ENCODE data around the gene CARD11.
"Not testable (repeated sequence)": the region's sequence is repeated elsewhere in the genome, so short reads cannot be mapped to it uniquely, and the experiment has no call there.

CARD11 gene

DNA sequence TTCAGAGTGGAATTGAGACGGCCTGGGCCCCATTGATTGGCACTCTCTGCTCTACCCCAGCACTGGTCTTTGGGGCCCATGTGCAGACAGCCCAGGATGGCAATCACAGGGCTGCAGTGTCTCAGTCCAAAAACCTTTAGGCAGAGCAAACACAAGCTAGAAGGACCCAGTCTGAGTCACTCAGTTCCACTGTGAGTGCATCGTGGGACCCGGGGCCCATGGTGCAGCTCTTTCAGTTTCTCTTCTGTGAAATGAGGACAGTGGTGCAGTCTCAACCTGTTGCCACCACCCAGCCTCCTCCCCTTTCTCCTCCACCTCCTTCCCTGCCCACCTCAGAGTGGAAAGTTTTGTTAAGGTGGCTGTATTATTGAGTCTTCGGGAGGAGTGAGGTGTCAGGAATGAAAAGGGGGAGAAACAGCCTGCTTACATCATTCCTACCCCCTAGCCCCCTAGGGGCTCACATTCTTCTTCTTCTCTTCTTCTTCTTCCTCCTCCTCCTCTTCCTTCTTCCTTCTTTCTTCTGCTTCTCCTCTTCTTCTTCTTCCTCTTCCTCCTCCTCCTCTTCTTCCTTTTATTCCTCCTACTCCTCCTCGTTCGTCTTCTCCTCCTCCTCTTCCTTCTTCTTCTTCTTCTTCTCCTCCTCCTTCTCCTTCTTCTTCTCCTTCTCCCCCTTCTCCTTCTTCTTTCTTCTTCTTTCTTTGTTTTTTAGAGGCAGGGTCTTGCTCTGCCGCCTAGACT is 19.5 kb upstream of the CARD11 start:
- DNase-seq = peak; percentile 79

DNA sequence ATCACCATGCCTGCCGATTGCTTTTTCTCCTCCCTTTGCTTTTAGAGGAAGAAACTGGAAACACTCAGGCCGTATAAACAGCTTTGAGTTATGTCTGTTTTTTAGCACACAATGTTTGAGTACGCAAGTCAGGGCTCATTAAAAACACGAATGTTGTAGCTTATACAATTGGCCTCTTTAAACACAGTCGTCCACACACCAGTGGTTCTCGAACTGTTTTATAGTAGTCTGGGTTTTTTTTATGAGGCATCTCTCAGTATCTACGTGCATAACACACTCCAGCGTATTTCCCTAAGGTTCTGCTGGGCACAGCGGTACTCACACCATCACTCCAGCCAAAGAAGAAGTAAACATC is 13.4 kb upstream of the CARD11 start:
- no peak for DNase-seq

DNA sequence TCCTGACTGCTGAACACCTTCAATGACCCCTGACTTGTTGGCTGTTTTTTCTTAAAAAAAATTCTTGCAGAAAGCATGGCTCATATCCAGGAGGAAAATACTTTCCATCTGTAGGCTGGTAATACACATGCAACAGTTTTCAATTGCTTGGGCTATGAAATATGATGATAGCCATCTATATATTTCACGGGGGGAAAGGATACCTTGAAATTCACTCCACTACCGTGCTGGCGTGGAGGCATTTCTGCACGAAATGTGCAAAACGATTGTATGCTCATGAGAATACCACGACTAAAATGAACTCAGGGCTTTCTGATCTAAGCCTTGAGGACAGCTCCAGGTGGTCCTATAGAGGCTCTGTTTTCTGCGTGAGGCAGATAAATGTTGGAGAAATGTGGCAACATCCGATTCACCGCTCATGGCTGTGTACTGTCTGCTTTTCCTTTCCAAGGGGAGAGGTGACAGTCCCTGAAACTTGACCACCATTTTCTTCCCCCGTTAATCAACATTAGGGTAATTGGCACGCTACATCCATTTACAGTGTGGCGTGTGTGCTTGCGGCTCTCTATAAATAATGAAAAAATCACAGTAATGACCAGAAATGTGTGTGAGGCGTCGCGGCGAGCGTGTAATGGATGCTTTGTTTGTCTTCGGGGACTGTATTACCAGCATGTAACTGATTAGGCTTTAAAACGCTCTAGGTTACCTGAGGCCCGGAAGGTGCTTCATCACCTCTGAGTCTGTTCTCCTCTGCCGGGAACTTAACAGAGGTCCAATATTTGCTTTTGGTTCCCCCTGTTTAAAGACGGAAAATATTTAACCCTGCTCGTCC is 12.8 kb upstream of the CARD11 start:
- no peak for DNase-seq

DNA sequence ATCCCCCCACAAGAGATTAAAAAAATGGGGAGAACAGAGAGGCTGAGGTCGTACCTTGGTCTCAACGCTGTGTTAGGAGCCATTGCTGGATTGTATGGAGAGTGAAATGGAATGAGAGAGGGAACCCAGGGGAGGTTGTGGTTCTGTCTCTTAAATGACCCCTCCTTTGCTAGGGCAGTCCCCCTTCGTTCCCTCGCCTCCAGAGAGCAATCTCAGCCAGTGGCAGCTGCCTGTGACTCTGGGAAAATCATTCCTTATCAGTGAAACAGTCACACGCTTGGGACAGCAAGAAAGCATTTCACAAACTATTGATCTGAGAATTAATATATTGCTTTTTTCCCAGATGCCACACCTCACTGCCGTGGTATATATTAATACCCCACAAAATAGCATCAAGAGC is 12.0 kb upstream of the CARD11 start:
- no peak for DNase-seq

DNA sequence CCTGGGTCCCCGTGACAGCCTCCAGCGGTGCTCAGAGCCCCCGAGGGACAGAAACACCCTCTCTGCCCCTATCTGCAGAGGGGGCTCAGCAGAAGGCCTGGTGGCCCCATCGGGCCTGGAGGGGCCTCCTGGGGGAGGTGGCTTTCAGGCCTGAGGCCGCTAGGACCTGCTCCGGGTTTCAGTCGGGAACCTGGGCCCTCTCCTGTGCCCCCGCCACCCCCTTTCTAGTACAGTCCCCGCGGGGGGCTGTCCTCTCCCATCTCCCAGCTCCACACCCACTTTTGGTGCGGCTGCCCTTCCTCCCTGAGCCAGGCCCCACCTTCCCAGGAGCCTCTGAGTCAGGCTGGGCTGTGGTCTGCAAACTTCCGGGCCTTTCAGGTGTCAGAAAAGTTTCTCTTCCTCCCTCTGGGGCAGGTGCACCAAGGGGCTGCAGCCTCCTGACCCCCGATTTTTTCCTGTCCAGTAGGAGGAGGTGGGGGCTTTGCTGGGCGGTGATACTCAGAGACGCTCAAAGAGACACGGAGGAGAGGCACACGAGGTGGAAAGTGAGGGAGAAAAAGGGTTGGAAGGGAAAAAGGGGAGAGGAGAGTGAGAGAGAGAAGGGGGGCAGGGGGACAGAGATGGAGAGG is 692 bp downstream of the CARD11 start:
- peak; percentile 70 for DNase-seq

DNA sequence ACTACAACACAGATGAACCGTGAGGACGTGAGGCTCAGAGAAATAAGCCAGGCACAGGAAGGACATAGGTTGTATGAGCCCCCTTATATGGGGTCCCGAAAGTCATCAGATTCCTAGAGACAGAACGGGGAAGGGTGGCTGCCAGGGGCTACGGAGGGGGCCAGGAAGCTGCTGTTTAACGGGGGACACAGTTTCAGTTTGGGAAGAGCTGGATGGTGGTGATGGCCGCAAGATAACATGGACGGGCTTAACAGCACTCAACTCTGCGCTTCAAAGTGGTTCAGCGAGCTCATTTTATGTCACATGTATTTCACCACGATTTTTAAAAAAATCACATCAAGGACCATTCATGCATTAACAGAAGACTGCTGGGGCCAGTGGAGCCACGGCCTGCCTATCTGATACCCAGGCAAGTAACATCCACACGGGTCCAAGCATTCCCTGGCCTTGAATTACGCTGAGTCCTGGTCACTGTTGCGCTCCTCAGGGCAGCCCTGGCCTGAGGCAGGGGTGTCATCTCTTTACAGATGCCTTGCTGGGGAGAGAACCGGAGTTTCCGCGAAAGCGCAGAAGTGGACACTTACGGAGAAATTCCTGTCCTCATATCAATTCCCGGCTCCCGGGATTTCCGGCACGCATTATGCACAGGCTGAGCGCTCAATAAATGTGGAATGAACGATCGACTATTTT is 1.5 kb downstream of the CARD11 start:
- DNase-seq = no peak

DNA sequence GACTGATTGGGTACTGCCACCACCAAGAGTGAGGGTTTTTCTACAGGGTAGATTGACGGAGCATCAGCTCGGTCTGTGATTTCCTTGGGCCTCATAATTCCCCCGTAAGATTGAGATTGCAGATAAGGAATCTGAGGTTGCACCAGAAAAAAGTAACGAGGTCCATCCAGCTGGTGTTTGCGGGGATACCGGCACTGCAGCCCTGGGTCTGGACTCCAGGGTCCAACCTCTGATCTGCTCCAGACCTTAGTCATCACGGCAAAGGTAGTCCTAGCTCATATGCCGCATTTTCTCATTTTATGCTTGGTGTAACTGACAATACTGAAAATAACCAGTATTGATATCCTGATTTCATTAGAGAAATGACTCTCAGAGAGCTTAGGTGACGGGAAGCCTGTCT is 3.9 kb downstream of the CARD11 start:
- no peak for DNase-seq

DNA sequence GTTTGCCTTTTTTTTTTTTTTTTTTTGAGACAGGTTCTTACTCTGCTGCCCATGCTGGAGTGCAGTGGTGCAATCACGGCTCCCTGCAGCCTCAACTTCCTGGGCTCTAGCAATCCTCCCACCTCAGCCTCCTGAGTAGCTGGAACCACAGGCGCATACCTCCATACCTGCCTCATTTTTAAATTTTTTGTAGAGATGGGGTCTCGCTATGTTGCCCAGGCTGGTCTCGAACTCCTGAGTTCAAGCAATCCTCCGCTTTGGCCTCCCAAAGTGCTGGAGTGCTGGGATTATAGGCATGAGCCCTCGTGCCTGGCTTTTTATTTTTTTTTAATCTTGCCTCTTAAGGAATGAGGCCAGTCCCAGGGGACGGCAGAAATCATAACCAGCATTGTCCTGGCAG is 5.7 kb downstream of the CARD11 start:
- not testable (repeated sequence) for DNase-seq

DNA sequence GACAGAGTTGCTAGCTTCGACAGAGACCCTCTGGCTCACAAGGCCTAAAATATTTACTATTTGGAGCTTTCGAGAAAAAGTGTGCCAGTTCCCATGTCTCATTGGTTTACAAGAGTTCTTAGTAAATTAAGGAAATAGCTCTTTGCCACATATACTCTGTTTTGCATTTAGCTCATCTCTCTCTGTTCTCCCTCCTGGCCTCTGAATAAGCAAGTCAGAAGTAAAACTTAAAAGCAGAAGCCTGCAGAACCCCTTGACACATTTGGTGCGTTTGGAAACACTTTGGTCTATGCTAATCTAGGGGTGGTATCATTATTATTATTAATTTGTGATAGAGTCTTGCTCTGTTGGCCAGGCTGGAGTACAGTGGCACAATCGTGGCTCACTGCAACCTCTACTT is 6.4 kb downstream of the CARD11 start:
- no peak for DNase-seq

DNA sequence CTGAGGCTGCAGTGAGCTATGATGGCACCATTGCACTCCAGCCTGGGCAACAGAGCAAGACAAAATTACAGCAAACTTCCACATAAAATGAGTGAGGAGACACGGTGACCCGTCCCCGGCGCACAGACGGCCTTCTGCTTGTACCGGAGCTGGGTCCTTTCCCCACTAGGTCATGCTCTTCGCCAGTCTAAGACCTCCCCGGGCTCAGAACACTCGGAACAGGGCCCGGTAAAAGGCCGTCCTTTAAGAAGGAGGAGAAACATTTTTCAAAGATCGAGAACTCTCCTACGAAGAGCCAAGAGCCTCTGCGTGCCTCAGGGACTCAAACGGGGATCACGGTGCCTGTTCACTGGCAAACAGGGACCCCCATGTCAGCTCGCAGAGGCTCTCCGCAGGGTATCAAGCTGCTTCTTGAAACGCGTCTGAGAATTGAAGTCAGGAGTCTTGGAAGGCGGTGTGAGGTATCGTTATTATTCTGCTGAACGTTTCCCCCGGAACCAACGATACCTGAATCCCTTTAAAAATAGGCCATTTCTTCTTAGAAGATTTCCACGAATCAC is 9.0 kb downstream of the CARD11 start:
- no peak for DNase-seq

DNA sequence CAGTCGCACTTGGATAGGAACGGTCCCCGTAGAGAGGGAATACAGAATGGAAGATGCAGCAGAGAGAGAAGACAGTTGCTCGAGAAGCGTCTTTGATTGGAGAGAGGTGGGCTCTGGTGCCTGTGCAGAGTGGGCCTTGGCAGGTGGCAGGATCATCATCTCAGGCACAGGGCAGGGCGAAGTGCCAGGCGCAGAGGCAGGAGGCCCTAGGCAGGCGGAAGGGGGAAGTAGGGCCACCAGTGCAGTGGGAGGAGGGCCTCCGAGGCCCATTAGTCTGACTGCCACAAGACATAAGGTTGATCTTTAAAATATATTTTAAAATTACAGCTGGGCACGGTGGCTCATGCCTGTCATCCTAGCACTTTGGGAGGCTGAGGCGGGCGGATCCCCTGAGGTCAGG is 10.1 kb downstream of the CARD11 start:
- no peak for DNase-seq

DNA sequence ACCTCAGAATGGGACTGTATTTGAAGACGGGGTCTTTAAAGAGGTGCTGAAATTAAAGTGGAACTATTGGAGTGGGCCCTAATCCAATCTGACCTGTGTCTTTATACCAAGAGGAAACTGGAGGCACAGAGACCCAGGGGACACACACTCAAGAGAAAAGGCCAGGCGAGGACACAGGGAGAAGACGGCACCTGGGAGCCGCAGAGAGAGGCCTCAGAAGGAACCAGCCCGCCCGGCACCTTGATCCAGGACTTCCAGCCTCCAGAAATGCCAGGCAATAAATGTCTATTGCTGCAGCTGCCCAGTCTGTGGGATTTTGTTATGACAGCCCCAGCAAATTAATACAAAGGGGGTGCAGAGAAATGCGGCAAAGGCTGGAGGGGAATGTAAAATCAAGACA is 10.5 kb downstream of the CARD11 start:
- DNase-seq = no peak

DNA sequence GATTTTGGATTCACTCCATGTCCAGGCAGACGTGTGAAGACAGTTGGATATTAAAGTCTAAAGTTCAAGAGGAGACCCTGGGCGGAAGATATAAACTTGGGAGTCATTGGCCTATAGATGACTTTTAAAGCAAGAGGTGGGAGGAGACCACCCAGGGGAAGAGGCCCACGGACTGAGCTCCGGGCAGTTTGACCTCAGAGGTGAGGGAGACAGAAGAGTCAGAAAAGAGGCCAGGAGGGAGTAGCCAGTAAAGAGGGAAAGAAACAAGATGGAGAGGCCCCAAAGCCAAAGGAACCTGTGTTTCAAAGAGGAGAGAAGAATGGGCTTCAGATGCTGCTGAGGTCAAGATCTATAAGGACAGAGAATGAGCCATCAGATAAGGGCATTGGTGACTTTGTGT is 11.4 kb downstream of the CARD11 start:
- no peak for DNase-seq

DNA sequence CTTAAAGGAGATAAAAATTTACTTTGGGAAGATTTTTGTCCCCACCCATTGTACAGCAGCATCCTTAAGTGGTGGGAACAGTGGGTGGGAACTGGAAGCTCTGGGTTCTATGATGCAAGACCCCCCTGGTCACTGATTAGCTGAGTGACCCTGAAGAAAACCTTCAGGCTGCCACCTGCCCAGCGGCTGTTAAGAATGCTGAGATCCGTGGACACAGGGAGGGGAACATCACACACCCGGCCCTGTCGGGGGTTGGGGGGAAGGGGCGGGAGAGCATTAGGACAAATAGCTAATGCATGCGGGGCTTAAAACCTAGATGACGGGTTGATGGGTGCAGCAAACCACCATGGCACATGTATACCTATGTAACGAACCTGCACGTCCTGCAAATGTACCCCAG is 14.5 kb downstream of the CARD11 start:
- no peak for DNase-seq

DNA sequence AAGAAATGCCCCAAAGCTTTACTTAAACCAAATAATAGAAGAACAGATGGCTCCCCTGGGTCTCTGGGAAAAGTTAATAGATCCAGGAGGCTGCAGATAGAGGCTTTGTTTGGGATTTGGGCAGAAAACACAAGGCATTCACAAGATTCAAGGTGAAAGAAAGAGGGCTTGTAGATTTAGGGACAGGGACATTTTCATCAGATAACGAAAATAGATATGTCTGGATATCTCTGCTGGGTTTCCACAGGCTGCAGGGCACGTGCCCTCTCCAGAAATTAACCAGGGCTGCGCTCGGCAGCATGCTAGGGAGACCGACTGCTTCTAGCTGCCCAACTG is 14.9 kb downstream of the CARD11 start:
- no peak for DNase-seq

DNA sequence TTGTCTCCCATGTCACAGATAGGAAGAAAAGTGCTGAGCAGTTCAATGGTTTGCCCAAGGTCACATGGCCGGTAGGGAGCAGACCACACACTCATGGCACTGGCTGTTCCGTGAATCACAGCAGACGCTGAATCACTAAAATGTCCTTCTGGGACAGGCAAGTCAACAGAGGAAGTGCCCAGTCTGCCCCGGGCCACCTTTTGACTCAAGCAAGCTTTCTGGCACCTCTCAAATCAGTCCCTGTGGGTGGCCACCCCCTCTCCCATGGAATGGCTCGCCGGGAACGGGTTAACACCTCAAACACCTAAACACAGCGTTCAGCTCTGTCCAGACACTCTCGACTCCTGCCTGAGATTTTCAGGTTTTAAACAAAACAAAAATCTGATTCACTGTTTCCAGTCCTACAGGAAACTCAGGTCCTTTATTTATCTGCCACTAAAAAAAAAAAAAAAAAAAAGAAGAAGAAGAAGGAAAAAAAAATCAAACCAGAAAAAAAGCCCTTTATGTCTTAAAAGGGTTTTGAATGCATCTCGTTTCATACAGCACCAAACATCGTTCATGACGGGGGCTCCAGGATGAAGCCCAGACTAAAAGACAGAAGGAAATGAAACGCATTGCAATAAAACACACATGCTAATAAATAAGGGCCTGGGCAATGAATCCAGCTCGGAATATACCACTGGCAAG is 15.5 kb downstream of the CARD11 start:
- DNase-seq = peak; percentile 48

DNA sequence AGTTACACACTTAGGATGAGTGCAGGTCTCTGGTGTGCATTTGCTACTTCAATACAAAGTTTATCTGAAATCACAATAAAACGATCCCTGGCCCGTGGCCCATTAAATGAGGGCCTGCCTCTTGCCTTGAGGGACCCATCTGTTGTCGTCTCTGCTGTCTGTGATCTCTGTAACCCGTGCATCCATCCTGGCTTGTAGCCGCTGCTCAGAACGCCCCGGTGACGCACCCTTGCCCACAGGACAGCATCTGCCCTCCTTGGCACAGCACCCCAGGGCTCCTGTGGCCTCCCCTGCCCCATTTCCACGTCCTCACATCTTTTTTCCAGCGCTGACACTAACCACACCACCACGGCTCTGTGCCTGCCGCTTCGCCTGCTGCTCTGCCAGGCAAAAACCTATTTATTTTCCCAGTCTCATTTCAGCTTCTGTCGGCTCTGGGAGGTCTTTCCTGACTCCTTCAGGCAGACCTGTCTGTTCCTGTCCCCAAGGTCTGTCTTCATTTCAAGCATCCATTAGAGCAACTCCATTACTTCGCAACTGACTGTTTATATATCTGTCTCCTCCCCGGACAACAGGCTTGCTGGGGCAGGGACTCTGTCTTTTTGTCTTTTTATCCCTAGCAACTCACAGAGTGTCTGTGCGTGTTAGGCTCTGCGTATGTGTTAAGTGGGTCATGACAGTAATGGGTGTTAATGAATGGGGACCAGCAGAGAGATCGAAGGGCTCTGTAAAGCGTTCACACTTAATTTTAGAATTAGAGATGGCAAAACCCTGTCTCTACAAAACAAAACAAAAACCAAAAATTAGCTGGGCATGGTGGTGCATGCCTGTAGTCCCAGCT is 16.4 kb downstream of the CARD11 start:
- no peak for DNase-seq

DNA sequence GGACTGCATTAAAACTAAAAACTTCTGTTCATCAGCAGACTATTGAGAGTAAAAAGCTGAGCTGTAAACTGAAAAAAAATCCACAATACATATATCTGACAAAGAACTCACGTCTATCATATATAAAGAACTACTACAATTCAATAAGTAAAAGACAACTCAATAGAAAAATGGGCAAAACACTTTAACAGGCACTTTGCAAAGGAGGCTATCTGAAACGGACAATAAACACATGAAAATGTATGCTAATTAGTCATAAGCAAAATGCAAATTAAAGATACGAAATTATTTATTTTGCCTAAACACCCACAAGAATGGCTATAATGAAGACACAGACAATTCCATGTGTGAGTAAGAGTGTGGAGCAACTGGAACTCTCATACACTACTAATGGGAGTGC is 18.1 kb downstream of the CARD11 start:
- DNase-seq = no peak

DNA sequence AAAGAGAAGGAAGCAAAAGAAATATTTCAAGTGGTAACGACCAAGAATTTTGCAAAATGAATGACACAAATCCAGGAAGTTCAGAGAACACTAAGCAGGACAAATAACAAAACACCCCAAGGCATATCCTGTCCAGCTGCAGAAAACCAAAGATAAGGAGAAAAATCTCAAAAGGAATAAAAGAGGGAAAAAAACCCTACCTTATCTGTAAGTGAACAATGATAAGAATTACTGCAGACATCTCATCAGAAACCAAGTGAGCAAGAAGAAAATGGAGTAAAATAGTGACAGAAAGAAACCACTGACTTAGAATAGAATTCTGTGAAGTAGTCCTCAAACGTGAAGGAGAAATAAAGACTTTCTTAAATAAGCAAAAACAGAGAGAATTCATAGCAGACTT is 21.8 kb downstream of the CARD11 start:
- no peak for DNase-seq

DNA sequence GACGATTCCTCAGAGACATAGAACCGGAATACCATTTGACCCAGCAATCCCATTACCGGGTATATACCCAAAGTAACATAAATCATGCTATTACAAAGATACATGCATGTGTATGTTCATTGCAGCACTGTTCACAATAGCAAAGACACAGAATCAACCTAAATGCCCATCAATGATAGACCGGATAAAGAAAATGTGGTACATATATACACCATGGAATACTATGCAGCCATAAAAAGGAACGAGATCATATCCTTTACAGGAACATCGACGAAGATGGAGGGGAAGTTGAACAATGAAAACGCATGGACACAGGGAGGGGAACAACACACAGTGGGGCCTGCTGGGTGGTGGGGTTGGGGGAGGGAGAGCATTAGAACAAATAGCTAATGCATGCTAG is 22.4 kb downstream of the CARD11 start:
- DNase-seq = not testable (repeated sequence)

DNA sequence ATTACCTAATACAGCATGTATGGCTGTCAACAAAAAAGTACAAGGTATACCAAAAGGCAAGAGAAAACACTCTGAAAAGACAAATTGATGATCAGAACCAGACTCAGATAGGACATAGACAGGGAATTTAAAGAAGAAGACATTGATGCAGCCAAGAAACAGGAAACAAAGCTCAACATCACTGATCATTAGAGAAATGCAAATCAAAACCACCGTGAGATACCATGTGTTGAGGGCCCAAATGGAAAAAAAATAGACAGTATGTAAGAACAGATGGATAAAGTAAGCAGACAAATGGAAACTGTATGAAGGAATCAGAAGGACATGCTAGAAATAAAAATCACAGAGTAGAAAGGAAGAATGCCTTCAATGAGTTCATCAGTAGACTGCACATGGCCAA is 23.3 kb downstream of the CARD11 start:
- DNase-seq = no peak

DNA sequence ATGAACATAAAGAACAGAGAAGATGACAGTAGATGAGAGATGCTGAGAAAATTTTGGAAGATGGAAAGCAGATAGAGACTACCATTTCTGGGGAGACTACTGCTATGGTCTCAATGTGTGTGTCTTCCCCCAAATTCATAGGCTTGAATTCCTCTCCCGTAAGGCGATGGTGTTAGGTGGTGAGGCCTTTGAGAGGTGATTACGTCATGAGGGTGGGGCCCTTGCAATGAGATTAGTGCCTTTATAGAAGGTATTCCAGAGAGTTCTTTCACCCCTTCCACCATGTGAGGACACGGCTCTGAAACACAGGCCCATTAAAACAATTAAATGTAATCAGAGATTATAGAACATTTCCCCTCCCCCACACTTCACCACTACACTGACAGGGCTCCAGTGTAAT is 23.9 kb downstream of the CARD11 start:
- DNase-seq = no peak
